Mammary microvascular endothelial cell (primary cell): Measurements from ENCODE around the gene POLE2. TPM values are rescaled to one million over a fixed set of nuclear protein-coding genes. Genes with fewer than 3 reads are reported as not detected.

Experiments used
- total RNA-seq: library from RNA; depleted of rRNA; stranded (reverse); fragments of >200 nt; gene quantifications from 2 replicates; pipeline ENCODE4 v1.2.3, GENCODE V29; 2015

POLE2 gene, protein sequence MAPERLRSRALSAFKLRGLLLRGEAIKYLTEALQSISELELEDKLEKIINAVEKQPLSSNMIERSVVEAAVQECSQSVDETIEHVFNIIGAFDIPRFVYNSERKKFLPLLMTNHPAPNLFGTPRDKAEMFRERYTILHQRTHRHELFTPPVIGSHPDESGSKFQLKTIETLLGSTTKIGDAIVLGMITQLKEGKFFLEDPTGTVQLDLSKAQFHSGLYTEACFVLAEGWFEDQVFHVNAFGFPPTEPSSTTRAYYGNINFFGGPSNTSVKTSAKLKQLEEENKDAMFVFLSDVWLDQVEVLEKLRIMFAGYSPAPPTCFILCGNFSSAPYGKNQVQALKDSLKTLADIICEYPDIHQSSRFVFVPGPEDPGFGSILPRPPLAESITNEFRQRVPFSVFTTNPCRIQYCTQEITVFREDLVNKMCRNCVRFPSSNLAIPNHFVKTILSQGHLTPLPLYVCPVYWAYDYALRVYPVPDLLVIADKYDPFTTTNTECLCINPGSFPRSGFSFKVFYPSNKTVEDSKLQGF
- total RNA-seq: 19.9 and 27.1 TPM in 2 replicates

GRCh38 chr14:49687942-49688700 lies at the start of gene POLE2:
Gene POLE2 (minus strand): TSS chr14:49688214. CDS start chr14:49688203, 11 bp downstream.

GRCh38 chr14:49692811-49693734 lies 5.1 kb upstream of the POLE2 start, which contains the start of gene KLHDC1:
Gene KLHDC1 (plus strand): TSS chr14:49693120. CDS start chr14:49693195, 75 bp downstream.

DNA sequence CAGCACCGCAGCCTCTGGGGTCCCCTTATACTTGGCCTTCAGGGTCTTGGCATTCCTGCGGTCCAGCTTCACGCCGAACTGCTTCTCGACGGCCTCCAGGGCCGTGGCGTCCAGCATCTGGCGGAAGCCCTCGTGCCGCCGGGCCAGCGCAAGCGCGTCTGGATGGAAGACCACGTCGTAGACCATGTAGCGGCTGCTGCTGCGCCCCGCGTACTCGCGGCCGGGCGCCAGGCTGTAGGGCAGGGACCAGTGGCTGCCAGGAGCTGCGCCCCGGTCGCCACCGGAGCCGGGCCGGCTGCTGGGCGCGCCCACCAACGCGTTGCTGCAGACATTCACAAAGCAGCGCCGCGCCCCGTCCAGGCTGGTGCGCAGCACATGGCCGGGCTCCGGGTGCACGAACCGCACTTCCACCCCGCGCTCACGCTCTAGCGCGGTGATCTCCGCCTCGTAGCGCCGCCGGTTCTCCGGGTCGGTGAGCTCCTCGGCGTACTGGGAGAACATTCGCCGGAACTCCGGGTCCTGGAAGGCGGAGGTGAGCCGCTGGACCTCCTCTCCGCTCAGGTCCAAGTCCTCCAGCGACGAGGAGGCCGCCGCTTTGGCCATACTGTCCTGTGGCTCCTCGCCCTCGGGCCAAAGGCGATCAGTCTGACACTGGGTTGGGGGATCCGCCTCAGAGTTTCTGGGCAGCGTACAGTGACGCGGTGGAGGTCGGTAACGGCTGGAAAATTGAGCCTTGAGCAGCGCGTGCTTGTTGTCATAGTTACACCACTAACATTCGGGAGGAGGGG lies 53.3 kb downstream of the POLE2 start, which contains the start of gene DNAAF2:
Gene DNAAF2 (minus strand): TSS at position 698 of the 788 bp plus-strand sequence. CDS start 95 bp downstream, at position 603.

GRCh38 chr14:49620182-49621113 lies 67.6 kb downstream of the POLE2 start, which contains the start of the genes MGAT2 and RPL36AL:
Gene MGAT2 (plus strand): TSS chr14:49620799. CDS start chr14:49621269, 470 bp downstream.
Gene RPL36AL (minus strand): TSS chr14:49620626. CDS start chr14:49619104, 1,522 bp downstream.

DNA sequence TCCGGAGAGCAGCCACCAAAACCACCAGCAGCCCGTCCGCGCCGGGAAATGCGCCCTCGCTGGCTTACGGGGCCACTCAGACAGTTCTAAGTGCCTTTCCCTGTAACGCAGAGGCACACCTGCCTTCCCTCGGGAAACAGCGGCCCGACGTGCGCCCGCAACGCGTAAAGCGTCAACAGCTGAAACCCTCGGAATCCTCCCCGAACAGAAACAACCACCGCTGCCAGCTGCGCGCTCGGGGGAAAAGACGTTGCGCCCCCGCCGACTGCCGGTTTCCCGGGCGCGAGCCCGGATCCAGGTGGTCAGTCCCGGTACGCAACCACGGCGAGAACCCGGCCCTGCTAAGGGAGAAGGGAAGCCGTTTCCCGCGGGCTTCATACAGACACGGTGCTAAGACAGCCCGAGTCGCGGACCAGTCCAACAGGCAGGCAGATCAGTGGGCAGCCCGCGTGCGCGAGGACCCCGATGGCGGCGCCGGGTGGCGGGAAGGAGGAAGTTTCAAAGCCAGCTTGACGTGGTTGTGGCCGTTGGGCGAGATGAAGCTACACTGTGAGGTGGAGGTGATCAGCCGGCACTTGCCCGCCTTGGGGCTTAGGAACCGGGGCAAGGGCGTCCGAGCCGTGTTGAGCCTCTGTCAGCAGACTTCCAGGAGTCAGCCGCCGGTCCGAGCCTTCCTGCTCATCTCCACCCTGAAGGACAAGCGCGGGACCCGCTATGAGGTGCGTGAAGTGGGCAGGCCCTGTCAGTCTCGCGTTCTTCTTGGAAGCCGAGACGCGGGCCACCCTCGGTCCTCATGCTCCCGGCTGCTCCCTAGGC lies 89.3 kb downstream of the POLE2 start, which contains the start of gene LRR1:
Gene LRR1 (plus strand): TSS at position 456 of the 816 bp plus-strand sequence. CDS start 81 bp downstream, at position 537.

Other genes with a start within 250 kb of the POLE2 start
- 10,301 and 13,352 TPM in 2 replicates for gene RPS29, start 101.8 kb downstream of the POLE2 start, total RNA-seq
- 29.5 and 34.9 TPM in 2 replicates for gene LRR1, start 89.3 kb downstream of the POLE2 start, total RNA-seq
- 206 and 300 TPM in 2 replicates for gene RPL36AL, start 67.6 kb downstream of the POLE2 start, total RNA-seq
- 94.2 and 101 TPM in 2 replicates for gene MGAT2, start 67.4 kb downstream of the POLE2 start, total RNA-seq
- gene DNAAF2, start 53.0 kb downstream of the POLE2 start, total RNA-seq: 5.9 TPM in 2 replicates
- 0.84 and 1.00 TPM in 2 replicates for gene KLHDC1, start 4.9 kb upstream of the POLE2 start, total RNA-seq
- gene KLHDC2, start 79.9 kb upstream of the POLE2 start, total RNA-seq: 22.2 and 30.5 TPM in 2 replicates
- 24.6 and 25.6 TPM in 2 replicates for gene NEMF, start 164.6 kb upstream of the POLE2 start, total RNA-seq
- 70.6 and 73.1 TPM in 2 replicates for gene ARF6, start 204.9 kb upstream of the POLE2 start, total RNA-seq